Uterus (tissue), 4 donors: ENCODE data around the gene COL23A1. TPM values are rescaled to one million over a fixed set of nuclear protein-coding genes. Genes with fewer than 3 reads are reported as not detected.

ENCODE experiments used
- DNase-seq, 2 donors: peaks; one replicate each; pipeline ENCODE4 v3.0.0-alpha.2; 2019 to 2020
- H3K27ac ChIP-seq, 2 donors: fragments of 200-600 bp; sonication (generic); 1 replicate in 1 of 2; 2 replicates in 1 of 2; pipeline ENCODE4 v1.5.1; 2016 to 2018
- H3K27me3 ChIP-seq, 2 donors: fragments of 200-600 bp; sonication (generic); one replicate each; pipeline ENCODE4 v1.5.1; 2018 to 2019; ENCODE audit warnings: control low read depth in 1 of 2
- H3K36me3 ChIP-seq, 2 donors: fragments of 200-600 bp; sonication (generic); one replicate each; pipeline ENCODE4 v1.5.1; 2019; ENCODE audit warnings: control low read depth in 1 of 2
- H3K4me1 ChIP-seq, 2 donors: fragments of 200-600 bp; sonication (generic); one replicate each; pipeline ENCODE4 v1.5.1; 2018 to 2019; ENCODE audit warnings: control low read depth in 1 of 2
- H3K4me3 ChIP-seq, 2 donors: fragments of 200-600 bp; sonication (generic); 1 replicate in 1 of 2; 2 replicates in 1 of 2; pipeline ENCODE4 v1.5.1; 2018 to 2019; ENCODE audit warnings: mild to moderate bottlenecking in 1 of 2
- H3K9me3 ChIP-seq, 2 donors: fragments of 200-600 bp; sonication (generic); one replicate each; pipeline ENCODE4 v1.5.1; 2019; ENCODE audit warnings: control low read depth in 1 of 2
- CTCF ChIP-seq, 4 experiments: fragments of 200-600 bp in 2 of 4; fragments of 450-650 bp in 2 of 4; sonication (generic) in 2 of 4; IDR thresholded peaks; one replicate each; pipeline ENCODE4 v1.5.1; 2016 to 2019; ENCODE audit warnings: antibody characterized with exemption in 4 of 4, mild to moderate bottlenecking in 2 of 4, moderate library complexity in 1 of 4
- POLR2A ChIP-seq, 2 donors: fragments of 450-650 bp; IDR thresholded peaks; one replicate each; pipeline ENCODE4 v1.6.1; 2016; ENCODE audit warnings: antibody characterized with exemption in 2 of 2, mild to moderate bottlenecking in 1 of 2, moderate library complexity in 1 of 2
- intact Hi-C: fragments of 100-400 bp; cut with DNase I; formaldehyde crosslinking; loops from one replicate; pipeline ENCODE4 v1.15.1; 2023; ENCODE audit warnings: low total_unique reads
- total RNA-seq, 4 donors: library from RNA; depleted of rRNA in 3 of 4; stranded (reverse); fragments of >200 nt in 3 of 4; gene quantifications; one replicate each; pipeline versions ENCODE4 v1.1.0 to v1.2.4, GENCODE V29; 2014 to 2023
- donor health status: DM: yes; HTN: yes; CAD: no.

Gene COL23A1
- total RNA-seq, 4 donors from 2014 or later: 0.85 to 7.6 (median 2.0) TPM; not detected in 1

- H3K27me3 ChIP-seq: no peaks in the 10 kb centered on the region
- H3K27ac ChIP-seq: no peak overlapping the region
- TF ChIP-seq CTCF (IDR thresholded peaks at IDR 0.05) (no peak), POLR2A (IDR thresholded peaks at IDR 0.05) (no peak)
- no peak for DNase-seq
- no peaks in the 10 kb centered on the region for H3K36me3 ChIP-seq
- no peaks in the 10 kb centered on the region for H3K9me3 ChIP-seq
- intact Hi-C loops: no loop called here
- H3K4me3 ChIP-seq: no peak overlapping the region
- H3K4me1 ChIP-seq: no peaks in the 10 kb centered on the region
Observed at GRCh38 chr5:178515776-178516503, 74.3 kb downstream of the COL23A1 start.

GRCh38 chr5:178514851-178515418 is 75.3 kb downstream of the COL23A1 start:
- H3K27ac ChIP-seq: no peak overlapping the region
- DNase-seq: no peak
- H3K9me3 ChIP-seq: no peaks in the 10 kb centered on the region
- intact Hi-C loops: no loop called here
- TF ChIP-seq POLR2A (IDR thresholded peaks at IDR 0.05) (no peak), CTCF (IDR thresholded peaks at IDR 0.05) (no peak)
- H3K27me3 ChIP-seq: no peaks in the 10 kb centered on the region
- no peak overlapping the region for H3K4me3 ChIP-seq
- H3K4me1 ChIP-seq: no peaks in the 10 kb centered on the region
- no peaks in the 10 kb centered on the region for H3K36me3 ChIP-seq

- Histone ChIP-seq H3K27ac (no peak overlapping the region), H3K4me3 (no peak overlapping the region), H3K9me3 (no peaks in the 10 kb centered on the region), H3K27me3 (no peaks in the 10 kb centered on the region), H3K36me3 (no peaks in the 10 kb centered on the region), H3K4me1 (no peaks in the 10 kb centered on the region)
- intact Hi-C loops: no loop called here
- no peak for DNase-seq
- no peak for TF ChIP-seq CTCF (IDR thresholded peaks at IDR 0.05)
- no peak for TF ChIP-seq POLR2A (IDR thresholded peaks at IDR 0.05)
Observed at GRCh38 chr5:178511172-178511571, 79.0 kb downstream of the COL23A1 start.

GRCh38 chr5:178509491-178510057 is 80.6 kb downstream of the COL23A1 start:
- Histone ChIP-seq H3K27me3 (no peaks in the 10 kb centered on the region), H3K4me1 (no peaks in the 10 kb centered on the region), H3K27ac (no peak overlapping the region), H3K9me3 (no peaks in the 10 kb centered on the region), H3K4me3 (no peak overlapping the region), H3K36me3 (no peaks in the 10 kb centered on the region)
- no peak for DNase-seq
- intact Hi-C loops: no loop called here
- TF ChIP-seq POLR2A (IDR thresholded peaks at IDR 0.05) (no peak), CTCF (IDR thresholded peaks at IDR 0.05) (no peak)
